H1 (cell line): ENCODE data around the gene MGLL. TPM values are rescaled to one million over a fixed set of nuclear protein-coding genes. Genes with fewer than 3 reads are reported as not detected.

Experiments used
- CTCF ChIA-PET: fragments of 300-600 bp; sonication (Branson Sonifier 250); formaldehyde crosslinking; loops from one replicate; lab custom pipeline; 2021; ENCODE audit not compliant: partially characterized antibody; lab: Charles Lee
- POLR2A ChIA-PET: fragments of 300-600 bp; sonication (Branson Sonifier 250); formaldehyde crosslinking; loops from one replicate; lab custom pipeline; 2021; ENCODE audit warnings: inconsistent platforms; ENCODE audit not compliant: partially characterized antibody; lab: Charles Lee
- DNase-seq, 2 experiments: peaks; one replicate each; pipeline versions ENCODE4 v3.0.0 to v3.0.0-alpha.2; 2010 to 2022; ENCODE audit warnings: low spot score in 2 of 2, low read depth in 1 of 2, mixed read lengths in 1 of 2
- FAIRE-seq: peaks from 2 replicates; lab custom pipeline; 2011; peaks lifted over from hg19 to GRCh38; lab: Jason Lieb, UNC
- H2AFZ ChIP-seq: 2 replicates; pipeline ENCODE4 v1.8.1; 2012; ENCODE audit warnings: low read length, inconsistent platforms
- H2AK5ac ChIP-seq: 2 replicates; pipeline ENCODE4 v1.6.1; 2013; ENCODE audit warnings: low read depth, low read length
- H2BK120ac ChIP-seq: replicated peaks from 2 replicates; pipeline ENCODE3; 2013; ENCODE audit warnings: low read depth, low read length, inconsistent platforms
- H2BK12ac ChIP-seq: 2 replicates; pipeline ENCODE4 v1.6.1; 2013; ENCODE audit warnings: low read depth, low read length
- H2BK15ac ChIP-seq: 2 replicates; pipeline ENCODE4 v1.6.1; 2013; ENCODE audit warnings: low read length
- H2BK20ac ChIP-seq: 2 replicates; pipeline ENCODE4 v1.6.1; 2013; ENCODE audit warnings: low read length
- H2BK5ac ChIP-seq: 2 replicates; pipeline ENCODE4 v1.6.1; 2013; ENCODE audit warnings: low read depth, low read length
- H3K14ac ChIP-seq: 2 replicates; pipeline ENCODE4 v1.6.1; 2013; ENCODE audit warnings: inconsistent platforms; ENCODE audit not compliant: insufficient read length
- H3K18ac ChIP-seq: 2 replicates; pipeline ENCODE4 v1.6.1; 2013; ENCODE audit warnings: low read length; ENCODE audit errors: extremely low read depth
- H3K23ac ChIP-seq: 2 replicates; pipeline ENCODE4 v1.6.1; 2013; ENCODE audit warnings: inconsistent platforms; ENCODE audit not compliant: insufficient read length
- H3K23me2 ChIP-seq: 2 replicates; pipeline ENCODE4 v1.6.1; 2013; ENCODE audit warnings: low read depth, low read length
- H3K27ac ChIP-seq: 2 replicates; pipeline ENCODE4 v1.6.1; 2011; ENCODE audit warnings: low read depth, low read length, inconsistent platforms
- H3K27me3 ChIP-seq, 4 experiments: replicated peaks in 1 of 4; 1 replicate in 1 of 4; 2 replicates in 3 of 4; pipeline versions ENCODE4 v1.6.1 to v1.8.1; 2011 to 2013; ENCODE audit warnings: low read length in 3 of 4, mild to moderate bottlenecking in 3 of 4, inconsistent platforms in 2 of 4, mixed read lengths in 2 of 4, moderate library complexity in 1 of 4; ENCODE audit not compliant: control insufficient read depth in 3 of 4, insufficient read depth in 3 of 4; ENCODE audit errors: extremely low read depth in 1 of 4
- H3K36me3 ChIP-seq, 4 experiments: 2 replicates each; pipeline versions ENCODE4 v1.6.1 to v1.8.1; 2011 to 2013; ENCODE audit warnings: mild to moderate bottlenecking in 4 of 4, low read length in 3 of 4, moderate library complexity in 2 of 4, control low read depth in 1 of 4, inconsistent platforms in 1 of 4; ENCODE audit not compliant: insufficient read depth in 4 of 4, control insufficient read depth in 2 of 4
- H3K4ac ChIP-seq: replicated peaks from 2 replicates; pipeline ENCODE3; 2013; ENCODE audit warnings: low read length, low read depth, mixed read lengths, inconsistent platforms; ENCODE audit not compliant: insufficient read length
- H3K4me1 ChIP-seq, 4 experiments: replicated peaks in 1 of 4; 1 replicate in 1 of 4; 2 replicates in 3 of 4; pipeline versions ENCODE4 v1.6.1 to v1.8.1; 2011 to 2013; ENCODE audit warnings: low read length in 3 of 4, inconsistent platforms in 2 of 4, mixed read lengths in 1 of 4; ENCODE audit not compliant: insufficient read depth in 4 of 4, control insufficient read depth in 3 of 4
- H3K4me2 ChIP-seq, 2 experiments: 2 replicates each; pipeline versions ENCODE4 v1.6.1 to v1.8.1; 2011 to 2013; ENCODE audit warnings: low read depth in 2 of 2, low read length in 2 of 2, control low read depth in 1 of 2, inconsistent platforms in 1 of 2, mild to moderate bottlenecking in 1 of 2; ENCODE audit not compliant: insufficient read depth in 1 of 2
- H3K4me3 ChIP-seq, 4 experiments: fragments of 200-600, 300-600 bp in 1 of 4; sonication (generic), shearing (Covaris generic), sonication (Bioruptor Twin) in 1 of 4; 2 replicates each; pipeline versions ENCODE4 v1.5.1 to v1.8.1; 2011 to 2016; ENCODE audit warnings: low read length in 4 of 4, low read depth in 3 of 4, control low read depth in 2 of 4, inconsistent platforms in 2 of 4, mild to moderate bottlenecking in 2 of 4, mixed read lengths in 1 of 4, moderate library complexity in 1 of 4; ENCODE audit not compliant: insufficient read depth in 2 of 4; ENCODE audit errors: extremely low read depth in 1 of 4
- H3K56ac ChIP-seq: replicated peaks from 2 replicates; pipeline ENCODE3; 2013; ENCODE audit warnings: low read depth, mild to moderate bottlenecking, mixed read lengths, low read length, inconsistent platforms; ENCODE audit not compliant: insufficient read length
- H3K79me1 ChIP-seq: 2 replicates; pipeline ENCODE4 v1.6.1; 2013; ENCODE audit warnings: low read depth, low read length, control low read depth
- H3K79me2 ChIP-seq, 2 experiments: 2 replicates each; pipeline versions ENCODE4 v1.6.1 to v1.8.1; 2012 to 2013; ENCODE audit warnings: low read length in 2 of 2, mild to moderate bottlenecking in 2 of 2, inconsistent platforms in 1 of 2; ENCODE audit not compliant: insufficient read depth in 2 of 2, control insufficient read depth in 1 of 2
- H3K9ac ChIP-seq, 4 experiments: replicated peaks in 1 of 4; 1 replicate in 1 of 4; 2 replicates in 3 of 4; pipeline versions ENCODE4 v1.6.1 to v1.8.1; 2011 to 2013; ENCODE audit warnings: low read depth in 3 of 4, low read length in 3 of 4, control low read depth in 2 of 4, mild to moderate bottlenecking in 2 of 4, moderate library complexity in 2 of 4, inconsistent platforms in 1 of 4; ENCODE audit errors: extremely low read depth in 1 of 4
- H3K9me3 ChIP-seq, 2 experiments: 2 replicates each; pipeline versions ENCODE4 v1.6.1 to v1.8.1; 2012 to 2013; ENCODE audit warnings: mild to moderate bottlenecking in 2 of 2, moderate library complexity in 2 of 2, control low read depth in 1 of 2, inconsistent platforms in 1 of 2, low read depth in 1 of 2, low read length in 1 of 2, mixed read lengths in 1 of 2; ENCODE audit not compliant: insufficient read depth in 2 of 2
- H4K20me1 ChIP-seq, 2 experiments: replicated peaks in 1 of 2; 2 replicates each; pipeline versions ENCODE3 to v1.8.1; 2011 to 2013; ENCODE audit warnings: inconsistent platforms in 2 of 2, low read length in 2 of 2, mild to moderate bottlenecking in 1 of 2; ENCODE audit not compliant: insufficient read depth in 2 of 2, control insufficient read depth in 1 of 2
- H4K5ac ChIP-seq: 2 replicates; pipeline ENCODE4 v1.6.1; 2013; ENCODE audit warnings: low read length, low read depth, mixed read lengths, inconsistent platforms; ENCODE audit not compliant: insufficient read length
- H4K8ac ChIP-seq: 2 replicates; pipeline ENCODE4 v1.8.0; 2013; ENCODE audit warnings: mild to moderate bottlenecking, moderate library complexity, low read length, inconsistent platforms; ENCODE audit not compliant: insufficient read depth; ENCODE audit errors: extremely low read depth
- H4K91ac ChIP-seq: replicated peaks from 2 replicates; pipeline ENCODE3; 2013; ENCODE audit warnings: low read length, mixed read lengths, inconsistent platforms; ENCODE audit not compliant: insufficient read length
- CHD1 ChIP-seq: IDR thresholded peaks from 2 replicates; pipeline ENCODE4 v1.6.1; 2012; ENCODE audit warnings: low read depth, low read length, improper control_type of control experiment
- CHD2 ChIP-seq: IDR thresholded peaks from 2 replicates; pipeline ENCODE4 v1.6.1; 2012; ENCODE audit warnings: low read length, improper control_type of control experiment
- CREB1 ChIP-seq: IDR thresholded peaks from 2 replicates; pipeline ENCODE4 v1.6.1; 2012; ENCODE audit warnings: inconsistent platforms
- EP300 ChIP-seq, 2 experiments: IDR thresholded peaks; 1 replicate in 1 of 2; 2 replicates in 1 of 2; pipeline ENCODE4 v1.6.1; 2011 to 2012; ENCODE audit warnings: low read depth in 2 of 2, low read length in 2 of 2, mild to moderate bottlenecking in 2 of 2, borderline replicate concordance in 1 of 2, inconsistent platforms in 1 of 2, moderate library complexity in 1 of 2
- EZH2 ChIP-seq: fragments of 200-600 bp; sonication (generic); IDR thresholded peaks from 2 replicates; pipeline ENCODE4 v1.7.1; 2012; ENCODE audit warnings: low read depth, mild to moderate bottlenecking, moderate library complexity, low read length, inconsistent platforms; ENCODE audit not compliant: severe bottlenecking
- HDAC2 ChIP-seq, 2 experiments: fragments of 300-600 bp in 1 of 2; sonication (generic) in 1 of 2; IDR thresholded peaks; 2 replicates each; pipeline ENCODE4 v1.6.1; 2011 to 2012; ENCODE audit warnings: low read depth in 2 of 2, low read length in 2 of 2, mild to moderate bottlenecking in 2 of 2, moderate library complexity in 2 of 2, borderline replicate concordance in 1 of 2, inconsistent platforms in 1 of 2
- POLR2A ChIP-seq, 2 experiments: IDR thresholded peaks; 1 replicate in 1 of 2; 2 replicates in 1 of 2; pipeline ENCODE4 v1.6.1; 2011; ENCODE audit warnings: low read depth in 2 of 2, low read length in 2 of 2, mild to moderate bottlenecking in 2 of 2; ENCODE audit errors: control extremely low read depth in 1 of 2
- RFX5 ChIP-seq: IDR thresholded peaks from 2 replicates; pipeline ENCODE4 v1.6.1; 2011; ENCODE audit warnings: low read depth, low read length, improper control_type of control experiment, borderline replicate concordance
- SAP30 ChIP-seq: fragments of 300-600 bp; sonication (generic); IDR thresholded peaks from 2 replicates; pipeline ENCODE4 v1.7.1; 2012; ENCODE audit warnings: low read length, moderate library complexity, mild to moderate bottlenecking, inconsistent platforms; ENCODE audit not compliant: insufficient read depth, insufficient replicate concordance
- SRF ChIP-seq: IDR thresholded peaks from 2 replicates; pipeline ENCODE4 v1.6.1; 2011; ENCODE audit warnings: mild to moderate bottlenecking, low read depth, low read length, moderate library complexity
- TCF12 ChIP-seq: IDR thresholded peaks from 2 replicates; pipeline ENCODE4 v1.6.1; 2011; ENCODE audit warnings: low read depth, mild to moderate bottlenecking, low read length
- TEAD4 ChIP-seq: IDR thresholded peaks from 2 replicates; pipeline ENCODE4 v1.6.1; 2012; ENCODE audit warnings: low read depth, low read length, inconsistent platforms, mixed read lengths
- USF2 ChIP-seq: IDR thresholded peaks from 2 replicates; pipeline ENCODE4 v1.6.1; 2011; ENCODE audit warnings: low read length, improper control_type of control experiment
- ZNF274 ChIP-seq: IDR thresholded peaks from 2 replicates; pipeline ENCODE4 v1.7.0; 2012; ENCODE audit warnings: low read length, borderline replicate concordance; ENCODE audit errors: extremely low read depth
- WGBS, 2 experiments: shearing (Covaris generic) in 1 of 2; methylation state at CpG; one replicate each; pipeline versions ENCODE4 v1.1.6 to v1.1.7; 2013 to 2015; ENCODE audit warnings: low lambda C conversion rate in 2 of 2, mixed read lengths in 2 of 2, inconsistent platforms in 1 of 2, low coverage in 1 of 2, missing lambda C conversion rate in 1 of 2; ENCODE audit not compliant: insufficient replicate concordance in 2 of 2, insufficient coverage in 1 of 2, insufficient read length in 1 of 2; ENCODE audit errors: extremely low coverage in 1 of 2, missing lambda C conversion rate in 1 of 2; 5-methylcytosine and 5-hydroxymethylcytosine counted together
- polyA plus RNA-seq, 7 experiments: library from polyadenylated mRNA; depleted of rRNA in 3 of 7; stranded (reverse) in 5 of 7; unstranded in 2 of 7; fragments of >200 nt in 5 of 7; fragments of 200-250 nt in 2 of 7; gene quantifications; 1 replicate in 5 of 7; 2 replicates in 1 of 7; 4 replicates in 1 of 7; pipeline versions ENCODE4 v1.2.1 to v1.2.3, GENCODE V29; 2011 to 2013; ENCODE audit warnings: missing spikeins in 2 of 7, mixed read lengths in 2 of 7
- total RNA-seq: library from RNA; stranded (reverse); fragmentation: NEBNext Ultra II Directional; extraction: Animal tissue kit (Norgen Biotek cat#: 25700); gene quantifications from 2 replicates; pipeline ENCODE4 v1.2.1, GENCODE V29; 2021

MGLL gene
- total and polyA plus RNA-seq, 2 of the 8 experiments (the other 6 are each of a cell fraction or from before 2014, with no cell fraction given): 0.05 to 0.34 TPM

- Histone ChIP-seq H3K23me2 (no peaks in the 10 kb centered on the region), H2AFZ (no peak overlapping the region), H2BK20ac (no peak overlapping the region), H3K4me1 (peaks cover 0 to 3% (median 1%) of the 10 kb centered on the region in 4 experiments; a peak in 3 of 7 replicates), H4K8ac (no peak overlapping the region), H2BK12ac (no peak overlapping the region), H4K91ac (no peak overlapping the region), H2BK5ac (no peak overlapping the region), H4K5ac (no peak overlapping the region), H3K79me1 (no peaks in the 10 kb centered on the region), H3K4ac (no peak overlapping the region), H2BK15ac (no peak overlapping the region), H3K23ac (no peak overlapping the region), H3K4me2 (no peak overlapping the region), H3K4me3 (no peak overlapping the region), H2BK120ac (no peak overlapping the region), H3K9me3 (no peaks in the 10 kb centered on the region), H3K56ac (no peak overlapping the region), H3K9ac (no peak overlapping the region), H3K79me2 (no peaks in the 10 kb centered on the region), H4K20me1 (no peaks in the 10 kb centered on the region), H3K27ac (no peak overlapping the region), H3K14ac (no peak overlapping the region), H3K27me3 (no peaks in the 10 kb centered on the region), H3K36me3 (no peaks in the 10 kb centered on the region), H3K18ac (no peak overlapping the region), H2AK5ac (no peak overlapping the region)
- WGBS, 2 experiments: 85% methylated on average over 2 of the region's 2 CpGs; no CpG with 5 or more reads in 1 of the 2 experiments
- ChIA-PET POLR2A (no interaction called here), CTCF (interaction anchor here (0.9 to 1.6 kb wide), 2 partner anchors 166 to 282 kb away, joined by 3 to 4 read pairs; no protein-coding TSS in a partner anchor)
- FAIRE-seq (no peak), DNase-seq (no peak)
- TF ChIP-seq CHD1 (no peak), TEAD4 (no peak), POLR2A (IDR thresholded peaks at IDR 0.05; ENCODE audit: control extremely low read depth in 1 of 2, low read depth in 2 of 2, low read length in 2 of 2) (no peak), SRF (no peak), TCF12 (no peak), RFX5 (no peak), USF2 (no peak), ZNF274 (no peak), HDAC2 (IDR thresholded peaks at IDR 0.05; ENCODE audit: borderline replicate concordance in 1 of 2, low read depth in 2 of 2, low read length in 2 of 2) (no peak), SAP30 (no peak), CHD2 (no peak), EP300 (IDR thresholded peaks at IDR 0.05; ENCODE audit: borderline replicate concordance in 1 of 2, low read depth in 2 of 2, low read length in 2 of 2) (no peak), CREB1 (no peak), EZH2 (no peak)
Observed at GRCh38 chr3:127856801-127857200, 34.5 kb upstream of the MGLL start.
